GM06990 (cell line): ENCODE measurements around the gene F13A1.

ENCODE experiments used
- DNase-seq: peaks from one replicate; pipeline ENCODE4 v3.0.0-alpha.2; 2011; ENCODE audit not compliant: insufficient read length; ENCODE audit errors: extremely low read depth
- H3K27me3 ChIP-seq: replicated peaks from 2 replicates; pipeline ENCODE4 v1.6.0; 2011; ENCODE audit warnings: low read length; ENCODE audit not compliant: control insufficient read depth, insufficient read depth
- H3K36me3 ChIP-seq: 2 replicates; pipeline ENCODE4 v1.5.1; 2011; ENCODE audit warnings: low read length; ENCODE audit not compliant: control insufficient read depth, insufficient read depth
- H3K4me3 ChIP-seq: replicated peaks from 2 replicates; pipeline ENCODE4 v1.5.1; 2011; ENCODE audit warnings: low read depth, mild to moderate bottlenecking, control low read depth, low read length
- TF ChIP-seq, protein P1 (sequence below): IDR thresholded peaks from 2 replicates; pipeline ENCODE4 v1.5.1; 2011; ENCODE audit warnings: low read length, control low read depth, mild to moderate bottlenecking, inconsistent platforms; ENCODE audit not compliant: insufficient read depth, poor library complexity, severe bottlenecking

The F13A1 gene

DNA sequence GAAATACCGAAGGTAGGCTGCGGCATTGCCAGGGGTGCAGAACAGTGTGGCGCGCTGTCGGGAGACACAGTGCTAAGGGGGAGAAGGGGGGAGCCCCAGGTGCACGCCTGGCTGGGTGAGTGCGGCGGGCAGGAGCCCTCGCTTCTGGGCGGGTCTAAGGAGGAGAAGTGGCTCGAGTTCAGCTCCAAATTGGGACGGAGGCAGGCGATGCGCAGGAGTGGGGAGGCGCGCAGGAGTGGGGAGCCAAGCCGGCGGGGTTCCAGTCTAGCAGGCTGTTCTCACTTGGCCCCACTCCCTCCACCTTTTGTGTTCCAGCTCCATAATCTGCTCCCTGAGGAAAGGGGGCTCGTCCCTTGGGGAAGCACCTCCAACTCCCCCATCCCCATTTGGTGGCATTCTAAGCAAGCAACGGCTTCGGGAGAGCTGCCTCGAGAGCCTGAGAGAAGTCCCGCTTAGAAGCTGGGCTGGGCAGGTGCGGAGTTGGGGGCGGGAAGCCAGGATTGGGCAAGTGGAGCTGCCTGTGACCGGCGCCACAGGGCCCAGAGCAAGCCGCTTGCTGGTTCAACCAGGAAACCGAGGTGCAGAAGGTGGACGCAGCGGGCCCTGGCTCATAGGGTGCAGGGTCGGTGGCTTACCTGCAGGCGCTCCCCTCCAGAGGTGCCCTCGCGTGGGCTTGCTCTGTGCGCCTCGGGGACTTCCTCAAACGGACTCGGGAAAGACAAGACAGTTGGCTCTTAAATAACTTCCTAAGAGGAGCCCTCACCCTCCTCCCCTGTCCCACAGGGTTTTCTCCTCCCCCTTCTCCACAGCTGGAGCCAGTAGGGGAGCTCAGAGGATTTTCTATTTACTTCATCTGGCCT, at the start of gene F13A1:
TSS of gene F13A1 (minus strand) at position 711 of the 860 bp plus-strand sequence. CDS start 1,998 bp downstream, outside the sequence.
- no peaks in the 10 kb centered on the region for H3K27me3 ChIP-seq
- peak within 1 kb of the TSS; percentile 44 for H3K4me3 ChIP-seq
- TF ChIP-seq, protein P1, sequence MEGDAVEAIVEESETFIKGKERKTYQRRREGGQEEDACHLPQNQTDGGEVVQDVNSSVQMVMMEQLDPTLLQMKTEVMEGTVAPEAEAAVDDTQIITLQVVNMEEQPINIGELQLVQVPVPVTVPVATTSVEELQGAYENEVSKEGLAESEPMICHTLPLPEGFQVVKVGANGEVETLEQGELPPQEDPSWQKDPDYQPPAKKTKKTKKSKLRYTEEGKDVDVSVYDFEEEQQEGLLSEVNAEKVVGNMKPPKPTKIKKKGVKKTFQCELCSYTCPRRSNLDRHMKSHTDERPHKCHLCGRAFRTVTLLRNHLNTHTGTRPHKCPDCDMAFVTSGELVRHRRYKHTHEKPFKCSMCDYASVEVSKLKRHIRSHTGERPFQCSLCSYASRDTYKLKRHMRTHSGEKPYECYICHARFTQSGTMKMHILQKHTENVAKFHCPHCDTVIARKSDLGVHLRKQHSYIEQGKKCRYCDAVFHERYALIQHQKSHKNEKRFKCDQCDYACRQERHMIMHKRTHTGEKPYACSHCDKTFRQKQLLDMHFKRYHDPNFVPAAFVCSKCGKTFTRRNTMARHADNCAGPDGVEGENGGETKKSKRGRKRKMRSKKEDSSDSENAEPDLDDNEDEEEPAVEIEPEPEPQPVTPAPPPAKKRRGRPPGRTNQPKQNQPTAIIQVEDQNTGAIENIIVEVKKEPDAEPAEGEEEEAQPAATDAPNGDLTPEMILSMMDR = no peak
- DNase-seq = peak; percentile 29
- no peaks in the 10 kb centered on the region for H3K36me3 ChIP-seq

DNA sequence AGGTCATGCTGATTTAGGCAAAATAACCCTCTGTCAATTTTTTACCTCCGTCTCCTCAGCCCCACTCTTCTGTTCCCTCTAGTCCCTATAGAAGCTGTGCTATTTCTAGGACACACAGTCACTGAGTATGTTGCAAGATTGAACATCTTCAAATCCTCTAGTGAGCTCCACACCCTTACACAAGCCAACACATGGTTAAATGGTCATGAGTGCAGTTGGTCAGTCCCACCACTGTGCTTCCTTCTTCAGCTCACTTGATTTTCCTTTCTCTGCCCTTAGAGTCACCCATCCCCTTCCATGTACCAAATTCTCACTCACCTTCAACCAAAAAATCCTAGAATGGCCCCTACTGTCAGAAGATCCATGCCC, 48.2 kb upstream of the F13A1 start:
- Histone ChIP-seq H3K36me3 (no peaks in the 10 kb centered on the region; the same call in 1 of the 2 replicates), H3K4me3 (no peak overlapping the region), H3K27me3 (no peaks in the 10 kb centered on the region)
- DNase-seq = no peak
- TF ChIP-seq, protein P1 = no peak

DNA sequence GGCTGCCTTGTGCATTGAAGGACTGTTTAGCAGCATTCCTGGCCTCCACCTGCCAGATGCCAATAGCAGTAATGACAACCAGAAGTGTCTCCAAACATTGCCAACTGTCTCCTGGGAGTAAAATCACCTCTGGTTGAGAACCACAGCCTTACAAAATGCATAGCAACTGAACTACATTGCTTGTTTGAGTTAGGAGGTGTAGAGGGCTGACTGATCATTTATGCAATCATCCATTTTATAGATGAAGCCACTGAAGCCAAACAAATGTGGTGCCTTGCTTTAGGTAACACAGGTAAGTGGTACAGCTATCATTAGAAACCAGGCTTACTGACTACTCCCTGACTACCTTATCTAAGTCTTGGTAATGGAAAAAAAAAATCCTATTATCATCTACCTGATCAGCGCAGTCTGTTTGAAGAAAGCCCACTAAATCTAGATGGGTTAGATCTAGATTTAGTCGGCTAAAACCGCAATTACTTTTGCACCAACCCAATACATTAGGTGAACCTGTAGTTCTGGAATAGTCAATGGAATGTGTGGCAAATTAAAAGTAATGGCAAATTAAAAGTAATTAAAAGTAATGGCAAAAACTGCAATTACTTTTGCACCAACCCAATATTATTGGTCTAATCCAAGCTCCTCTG, 47.7 kb upstream of the F13A1 start:
- DNase-seq = no peak
- no peak overlapping the region for H3K4me3 ChIP-seq
- TF ChIP-seq, protein P1 = no peak
- no peaks in the 10 kb centered on the region; the same call in 1 of the 2 replicates for H3K36me3 ChIP-seq
- H3K27me3 ChIP-seq = no peaks in the 10 kb centered on the region

DNA sequence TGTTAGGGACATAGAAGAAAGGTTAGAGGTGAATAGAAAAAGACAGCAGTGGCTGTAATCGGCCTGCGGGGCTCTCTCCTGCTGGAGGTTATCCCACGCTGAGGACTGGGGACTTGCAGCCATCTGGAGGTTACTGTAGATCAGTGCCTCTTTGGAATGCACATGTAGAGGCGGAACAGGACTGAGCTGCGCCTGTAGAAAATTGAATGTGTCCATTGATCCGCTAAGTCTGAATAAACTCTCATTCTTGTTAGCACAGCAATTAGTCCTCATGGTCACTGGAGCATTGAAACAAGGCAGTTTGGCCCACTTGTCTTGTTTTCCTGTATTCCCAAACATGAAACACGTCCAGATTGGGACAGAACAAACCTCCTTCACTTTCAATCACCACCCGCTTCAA, 46.3 kb upstream of the F13A1 start:
- Histone ChIP-seq H3K36me3 (no peaks in the 10 kb centered on the region; the same call in 1 of the 2 replicates), H3K27me3 (no peaks in the 10 kb centered on the region), H3K4me3 (no peak overlapping the region)
- TF ChIP-seq, protein P1 = no peak
- DNase-seq = no peak

DNA sequence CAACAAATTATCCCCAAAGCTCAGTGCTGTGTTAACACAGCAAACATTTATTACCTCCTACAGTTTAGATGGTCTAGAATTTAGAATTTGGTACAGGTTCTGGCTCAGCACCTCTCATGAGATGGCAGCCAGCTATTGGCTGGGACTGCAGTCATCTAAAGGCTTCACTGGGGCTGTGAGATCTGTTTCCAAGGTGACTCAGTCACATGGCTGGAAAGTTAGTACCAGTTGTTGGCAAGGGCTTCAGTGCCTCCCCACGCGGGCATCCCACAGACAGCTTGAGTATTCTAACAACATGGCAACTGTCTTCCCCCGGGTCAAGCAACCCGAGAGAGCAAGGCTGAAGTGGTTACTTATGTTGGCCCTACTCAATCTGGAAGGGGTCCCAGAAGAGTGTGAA, 44.8 kb upstream of the F13A1 start:
- H3K36me3 ChIP-seq = no peaks in the 10 kb centered on the region; the same call in 1 of the 2 replicates
- DNase-seq = no peak
- TF ChIP-seq, protein P1 = no peak
- no peaks in the 10 kb centered on the region for H3K27me3 ChIP-seq
- no peak overlapping the region for H3K4me3 ChIP-seq
